Fibroblast of the aortic adventitia (primary cell): Measurements from ENCODE around the gene PPP2R3A. TPM values are rescaled to one million over a fixed set of nuclear protein-coding genes. Genes with fewer than 3 reads are reported as not detected.

ENCODE experiments used
- DNase-seq: peaks from one replicate; pipeline ENCODE4 v3.0.0-alpha.2; 2010; ENCODE audit warnings: low read depth
- H3K4me3 ChIP-seq: 2 replicates; pipeline ENCODE4 v1.5.1; 2011; ENCODE audit warnings: low read depth, mild to moderate bottlenecking, control low read depth, low read length, moderate library complexity
- total RNA-seq: library from RNA; depleted of rRNA; stranded (reverse); fragments of >200 nt; gene quantifications from 2 replicates; pipeline ENCODE4 v1.2.3, GENCODE V29; 2012; ENCODE audit warnings: low replicate concordance
- TF ChIP-seq, protein P1 (sequence below): IDR thresholded peaks from 2 replicates; pipeline ENCODE4 v1.5.1; 2011; ENCODE audit warnings: mild to moderate bottlenecking, low read length, control low read depth, inconsistent platforms; ENCODE audit not compliant: insufficient read depth

Gene PPP2R3A
- total RNA-seq, 1 donor: 17.9 TPM

DNA sequence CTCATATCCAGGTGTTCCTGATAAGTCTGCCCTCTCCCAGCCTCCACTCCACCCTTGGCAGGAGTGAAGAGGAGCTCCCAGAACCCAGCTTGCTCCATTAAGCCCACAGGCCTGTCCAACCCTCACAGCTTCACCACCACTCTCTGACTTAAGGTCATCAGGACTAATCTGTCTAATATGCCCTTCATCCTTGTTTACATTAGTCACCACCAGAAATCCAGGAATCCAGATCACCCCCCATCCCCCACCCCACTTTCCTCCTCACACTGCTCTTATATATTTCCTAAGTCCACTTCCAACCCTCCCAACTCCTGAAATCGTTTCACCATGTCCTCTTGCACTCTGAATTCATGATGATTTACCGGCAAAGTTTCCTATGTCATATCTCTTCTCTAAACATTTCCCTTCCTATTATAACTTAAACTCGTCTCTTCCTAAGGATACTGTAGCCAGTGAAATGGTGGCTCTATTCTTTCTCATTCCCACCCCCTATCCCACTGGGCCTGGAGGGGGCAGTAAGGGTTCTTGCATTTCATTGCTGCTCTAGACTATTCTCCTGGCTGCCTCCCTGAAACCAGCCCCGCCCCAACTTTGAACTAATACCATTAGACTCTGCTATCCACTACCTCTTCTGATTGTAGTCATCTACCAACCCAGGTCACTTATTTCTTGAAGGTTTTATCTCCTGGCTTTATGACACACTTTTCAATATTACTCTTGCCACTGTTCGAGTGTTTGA lies 43.4 kb downstream of the PPP2R3A start:
- no peak for DNase-seq
- TF ChIP-seq, protein P1, sequence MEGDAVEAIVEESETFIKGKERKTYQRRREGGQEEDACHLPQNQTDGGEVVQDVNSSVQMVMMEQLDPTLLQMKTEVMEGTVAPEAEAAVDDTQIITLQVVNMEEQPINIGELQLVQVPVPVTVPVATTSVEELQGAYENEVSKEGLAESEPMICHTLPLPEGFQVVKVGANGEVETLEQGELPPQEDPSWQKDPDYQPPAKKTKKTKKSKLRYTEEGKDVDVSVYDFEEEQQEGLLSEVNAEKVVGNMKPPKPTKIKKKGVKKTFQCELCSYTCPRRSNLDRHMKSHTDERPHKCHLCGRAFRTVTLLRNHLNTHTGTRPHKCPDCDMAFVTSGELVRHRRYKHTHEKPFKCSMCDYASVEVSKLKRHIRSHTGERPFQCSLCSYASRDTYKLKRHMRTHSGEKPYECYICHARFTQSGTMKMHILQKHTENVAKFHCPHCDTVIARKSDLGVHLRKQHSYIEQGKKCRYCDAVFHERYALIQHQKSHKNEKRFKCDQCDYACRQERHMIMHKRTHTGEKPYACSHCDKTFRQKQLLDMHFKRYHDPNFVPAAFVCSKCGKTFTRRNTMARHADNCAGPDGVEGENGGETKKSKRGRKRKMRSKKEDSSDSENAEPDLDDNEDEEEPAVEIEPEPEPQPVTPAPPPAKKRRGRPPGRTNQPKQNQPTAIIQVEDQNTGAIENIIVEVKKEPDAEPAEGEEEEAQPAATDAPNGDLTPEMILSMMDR: no peak
- no peak overlapping the region for H3K4me3 ChIP-seq

DNA sequence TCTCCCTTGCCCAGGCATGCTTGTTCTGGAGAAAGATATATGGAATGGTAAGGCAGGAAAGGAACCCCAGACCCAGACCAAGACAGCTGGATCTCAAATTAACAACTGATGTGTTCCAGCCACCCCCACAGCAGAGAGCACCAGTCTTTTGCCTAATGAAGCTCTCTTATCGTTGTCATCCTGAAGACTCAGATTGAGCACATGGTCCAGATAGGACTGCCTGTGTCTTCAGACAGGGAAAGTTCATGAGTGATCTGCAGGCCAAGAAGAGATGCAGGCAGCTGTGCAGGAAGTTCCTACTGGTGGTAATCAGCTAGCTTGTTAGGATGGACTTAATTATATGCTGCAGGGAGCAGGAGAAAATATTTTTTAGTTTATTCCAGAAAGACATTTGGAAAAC lies 53.3 kb downstream of the PPP2R3A start:
- no peak overlapping the region for H3K4me3 ChIP-seq
- DNase-seq: no peak
- TF ChIP-seq, protein P1: no peak

DNA sequence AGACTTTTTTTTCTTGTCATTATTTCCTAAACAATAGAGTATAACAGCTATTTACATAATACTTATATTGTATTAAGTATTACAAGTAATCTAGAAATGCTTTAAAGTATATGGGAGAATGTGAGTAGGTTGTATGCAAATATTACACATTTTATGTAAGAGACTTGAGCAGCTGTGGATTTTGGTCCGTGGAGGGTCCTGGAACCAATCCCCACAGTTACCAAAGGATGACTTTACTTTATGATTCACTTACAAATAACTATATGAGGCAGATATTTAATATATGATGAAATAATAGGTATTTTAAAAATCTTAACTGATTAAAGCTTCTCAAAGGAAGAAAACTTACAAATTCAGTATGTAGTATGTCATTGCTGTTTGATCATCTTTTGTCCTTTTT lies 56.3 kb downstream of the PPP2R3A start:
- peak; percentile 39 for DNase-seq
- H3K4me3 ChIP-seq: no peak overlapping the region
- TF ChIP-seq, protein P1: no peak

DNA sequence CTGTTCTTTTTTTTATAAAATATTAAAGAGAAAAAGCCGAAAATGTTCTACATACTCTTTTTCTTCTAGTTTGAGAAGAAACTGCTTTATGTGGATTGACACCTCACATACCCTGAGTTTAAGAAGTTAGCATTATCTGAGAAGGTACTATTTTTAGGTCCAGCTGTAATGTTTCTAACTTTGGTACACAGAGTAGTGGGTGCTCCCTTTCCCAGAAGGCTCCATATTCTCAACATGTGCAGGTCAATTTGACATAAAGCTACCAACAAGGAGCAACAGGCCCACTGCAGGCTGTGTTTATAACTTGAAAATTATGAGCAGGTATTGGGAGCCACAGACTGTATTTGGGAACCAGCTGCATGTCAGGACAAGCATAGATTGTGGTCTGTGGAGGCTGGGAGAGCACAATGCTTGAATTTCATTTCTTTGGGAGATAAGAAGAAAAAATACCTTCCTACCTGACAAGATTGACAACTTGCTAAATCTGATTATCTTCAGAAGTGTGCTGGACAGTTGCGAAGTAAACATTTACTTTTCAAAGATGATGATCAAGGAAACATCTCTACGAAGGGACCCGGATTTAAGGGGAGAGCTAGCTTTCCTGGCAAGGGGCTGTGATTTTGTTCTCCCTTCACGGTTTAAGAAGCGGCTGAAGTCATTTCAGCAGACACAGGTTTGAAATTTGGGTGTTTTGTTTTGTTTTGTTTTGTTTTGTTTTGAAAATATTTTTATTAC lies 57.2 kb downstream of the PPP2R3A start:
- no peak overlapping the region for H3K4me3 ChIP-seq
- no peak for DNase-seq

DNA sequence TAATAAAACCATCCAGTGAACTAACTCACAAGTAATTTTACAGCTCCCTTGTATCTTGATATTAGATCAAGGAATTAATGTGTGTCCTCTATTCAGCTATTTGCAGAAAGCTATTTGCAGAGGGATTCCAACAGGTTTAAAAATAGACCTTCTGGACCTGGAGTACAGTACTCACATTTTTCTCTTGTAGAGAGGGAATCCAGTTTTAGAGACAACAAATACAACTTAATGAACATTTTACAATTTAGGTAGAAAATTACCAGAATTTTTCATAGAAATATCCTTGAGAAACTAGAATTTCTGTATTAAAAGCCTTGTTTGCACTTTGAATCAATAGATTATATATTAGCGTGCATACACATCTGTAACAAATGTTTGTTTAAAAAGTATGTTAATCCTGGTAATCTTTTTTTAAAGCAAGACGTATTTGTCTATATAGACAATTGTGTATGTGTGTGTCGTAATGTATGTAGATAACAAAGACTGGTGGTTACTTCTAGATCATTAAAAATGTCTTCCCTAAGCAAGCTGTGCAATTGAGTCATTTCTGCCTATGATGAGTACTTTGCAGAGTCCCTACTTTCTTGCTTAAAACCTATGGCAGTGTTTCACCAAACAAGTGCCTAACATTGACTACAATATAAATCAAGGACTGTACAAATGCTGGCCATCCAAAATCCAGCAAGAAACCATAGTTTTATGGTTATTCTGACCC lies 57.9 kb downstream of the PPP2R3A start:
- TF ChIP-seq, protein P1: no peak
- DNase-seq: no peak

More for the DNA sequence above, 57.2 kb downstream of the PPP2R3A start:
- TF ChIP-seq, protein P1: no peak

DNA sequence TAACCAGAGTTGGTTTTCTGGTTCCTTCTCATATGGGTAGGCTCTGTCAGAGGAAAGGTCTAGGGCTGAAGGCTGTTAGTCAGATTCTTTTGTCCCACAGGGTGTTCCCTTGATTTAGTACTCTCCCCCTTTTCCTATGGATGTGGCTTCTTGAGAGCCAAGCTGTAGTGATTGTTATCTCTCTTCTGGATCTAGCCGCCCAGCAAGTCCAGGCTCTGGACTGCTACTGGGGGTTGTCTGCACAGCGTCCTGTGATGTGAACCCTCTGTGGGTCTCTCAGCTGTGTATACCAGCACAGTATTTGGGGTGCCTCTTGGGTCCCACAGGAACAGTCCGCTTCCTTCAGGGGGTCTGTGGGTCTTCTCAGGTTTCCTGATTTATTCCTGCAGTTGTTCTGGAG lies 70.8 kb downstream of the PPP2R3A start:
- no peak for DNase-seq
- TF ChIP-seq, protein P1: no peak
- no peak overlapping the region for H3K4me3 ChIP-seq

More for the DNA sequence above, 57.9 kb downstream of the PPP2R3A start:
- no peak overlapping the region for H3K4me3 ChIP-seq
